KOPT-K1 (cell line): ENCODE results near the gene KLHL29.

Experiments
- H3K27ac ChIP-seq: fragments of 200-600 bp; sonication (generic); 2 replicates; pipeline ENCODE4 v1.5.1; 2016; ENCODE audit warnings: antibody characterized with exemption, mild to moderate bottlenecking, low read depth, low read length; ENCODE audit not compliant: poor library complexity, severe bottlenecking
- H3K36me3 ChIP-seq: fragments of 200-600 bp; sonication (generic); 2 replicates; pipeline ENCODE4 v1.5.1; 2017; ENCODE audit warnings: antibody characterized with exemption, mild to moderate bottlenecking, low read length, moderate library complexity; ENCODE audit not compliant: insufficient read depth
- H3K9me3 ChIP-seq: fragments of 200-600 bp; sonication (generic); 2 replicates; pipeline ENCODE4 v1.5.1; 2017; ENCODE audit warnings: antibody characterized with exemption, low read length, mild to moderate bottlenecking; ENCODE audit not compliant: insufficient read depth, poor library complexity, severe bottlenecking

The KLHL29 gene

GRCh38 chr2:23624915-23625314 is 239.9 kb downstream of the KLHL29 start:
- H3K27ac ChIP-seq = no peak overlapping the region
- H3K9me3 ChIP-seq = peaks cover 5% of the 10 kb centered on the region
- no peaks in the 10 kb centered on the region for H3K36me3 ChIP-seq

- H3K36me3 ChIP-seq = no peaks in the 10 kb centered on the region
- no peak overlapping the region for H3K27ac ChIP-seq
Observed at GRCh38 chr2:23625726-23626125, 240.7 kb downstream of the KLHL29 start.

GRCh38 chr2:23626701-23627230 is 241.8 kb downstream of the KLHL29 start:
- H3K9me3 ChIP-seq = peaks cover 5% of the 10 kb centered on the region
- no peak overlapping the region for H3K27ac ChIP-seq

More at GRCh38 chr2:23625726-23626125, 240.7 kb downstream of the KLHL29 start:
- H3K9me3 ChIP-seq = peaks cover 5% of the 10 kb centered on the region

GRCh38 chr2:23627236-23628009 is 242.4 kb downstream of the KLHL29 start:
- Histone ChIP-seq H3K9me3 (peaks cover 5% of the 10 kb centered on the region), H3K27ac (no peak overlapping the region)

More at GRCh38 chr2:23626701-23627230, 241.8 kb downstream of the KLHL29 start:
- H3K36me3 ChIP-seq = no peaks in the 10 kb centered on the region

GRCh38 chr2:23628926-23629771 is 244.2 kb downstream of the KLHL29 start:
- Histone ChIP-seq H3K27ac (no peak overlapping the region), H3K36me3 (no peaks in the 10 kb centered on the region), H3K9me3 (peaks cover 3% of the 10 kb centered on the region)

More at GRCh38 chr2:23627236-23628009, 242.4 kb downstream of the KLHL29 start:
- H3K36me3 ChIP-seq = no peaks in the 10 kb centered on the region

GRCh38 chr2:23629772-23630480 is 244.9 kb downstream of the KLHL29 start:
- no peak overlapping the region for H3K27ac ChIP-seq
- no peaks in the 10 kb centered on the region for H3K9me3 ChIP-seq
- no peaks in the 10 kb centered on the region for H3K36me3 ChIP-seq

- Histone ChIP-seq H3K27ac (no peak overlapping the region), H3K36me3 (no peaks in the 10 kb centered on the region)
Observed at GRCh38 chr2:23630961-23631360, 246.0 kb downstream of the KLHL29 start.

GRCh38 chr2:23631389-23631788 is 246.4 kb downstream of the KLHL29 start:
- no peak overlapping the region for H3K27ac ChIP-seq
- H3K9me3 ChIP-seq = no peaks in the 10 kb centered on the region
- no peaks in the 10 kb centered on the region for H3K36me3 ChIP-seq

More at GRCh38 chr2:23630961-23631360, 246.0 kb downstream of the KLHL29 start:
- no peaks in the 10 kb centered on the region for H3K9me3 ChIP-seq

- Histone ChIP-seq H3K27ac (no peak overlapping the region), H3K36me3 (no peaks in the 10 kb centered on the region), H3K9me3 (no peaks in the 10 kb centered on the region)
Observed at GRCh38 chr2:23632386-23632785, 247.4 kb downstream of the KLHL29 start.

- Histone ChIP-seq H3K36me3 (no peaks in the 10 kb centered on the region), H3K27ac (no peak overlapping the region), H3K9me3 (no peaks in the 10 kb centered on the region)
Observed at GRCh38 chr2:23632831-23633395, 247.9 kb downstream of the KLHL29 start.

- Histone ChIP-seq H3K36me3 (no peaks in the 10 kb centered on the region), H3K9me3 (no peaks in the 10 kb centered on the region), H3K27ac (no peak overlapping the region)
Observed at GRCh38 chr2:23633966-23634365, 249.0 kb downstream of the KLHL29 start.

GRCh38 chr2:23635442-23636340 is 250.7 kb downstream of the KLHL29 start:
- H3K9me3 ChIP-seq = no peaks in the 10 kb centered on the region
- H3K36me3 ChIP-seq = no peaks in the 10 kb centered on the region
- H3K27ac ChIP-seq = no peak overlapping the region

- H3K36me3 ChIP-seq = no peaks in the 10 kb centered on the region
- no peak overlapping the region for H3K27ac ChIP-seq
- H3K9me3 ChIP-seq = no peaks in the 10 kb centered on the region
Observed at GRCh38 chr2:23636426-23636825, 251.4 kb downstream of the KLHL29 start.
